HepG2 (cell line): Measurements from ENCODE around the gene LRRC27. TPM values are rescaled to one million over a fixed set of nuclear protein-coding genes. Genes with fewer than 3 reads are reported as not detected.

ENCODE experiments used
- GLI4 ChIP-seq: sonication (generic); formaldehyde crosslinking; IDR thresholded peaks from 2 replicates; pipeline ENCODE4 v1.5.1; 2020; ENCODE audit warnings: missing genetic modification reagents, mild to moderate bottlenecking, moderate library complexity, borderline replicate concordance
- HCFC1 ChIP-seq: fragments of 150-350 bp; IDR thresholded peaks from 2 replicates; pipeline ENCODE4 v1.6.1; 2014; ENCODE audit warnings: low read depth, low read length
- HHEX ChIP-seq: IDR thresholded peaks from 2 replicates; pipeline ENCODE4 v1.6.1; 2016; ENCODE audit warnings: control low read depth
- HNRNPL ChIP-seq: fragments of 200-400 bp; formaldehyde crosslinking; IDR thresholded peaks from 2 replicates; pipeline ENCODE4 v1.6.1; 2017; ENCODE audit warnings: mild to moderate bottlenecking, low read depth, low read length
- MAFG ChIP-seq: sonication (generic); formaldehyde crosslinking; IDR thresholded peaks from 2 replicates; pipeline ENCODE4 v1.5.1; 2020; ENCODE audit warnings: mild to moderate bottlenecking, missing genetic modification reagents
- MYC ChIP-seq: sonication (generic); formaldehyde crosslinking; IDR thresholded peaks from 2 replicates; pipeline ENCODE4 v1.9.0; 2021; ENCODE audit warnings: missing genetic modification reagents, borderline replicate concordance
- XRCC5 ChIP-seq: fragments of 200-400 bp; formaldehyde crosslinking; optimal IDR thresholded peaks from 2 replicates; pipeline ENCODE3; 2017; ENCODE audit warnings: mild to moderate bottlenecking, low read length
- ZBTB7B ChIP-seq: sonication (generic); formaldehyde crosslinking; IDR thresholded peaks from 2 replicates; pipeline ENCODE4 v1.4.0; 2020; ENCODE audit warnings: missing genetic modification reagents
- ZFP36L2 ChIP-seq: sonication (generic); formaldehyde crosslinking; IDR thresholded peaks from 2 replicates; pipeline ENCODE4 v1.4.0; 2020; ENCODE audit warnings: missing genetic modification reagents
- ZMYM3 ChIP-seq: sonication (generic); formaldehyde crosslinking; IDR thresholded peaks from 2 replicates; pipeline ENCODE4 v1.5.1; 2020; ENCODE audit warnings: mild to moderate bottlenecking, missing genetic modification reagents
- ZNF17 ChIP-seq: sonication (generic); formaldehyde crosslinking; IDR thresholded peaks from 2 replicates; pipeline ENCODE4 v1.5.0; 2020; ENCODE audit warnings: mild to moderate bottlenecking, missing genetic modification reagents
- ZNF256 ChIP-seq: sonication (generic); formaldehyde crosslinking; conservative IDR thresholded peaks from 2 replicates; pipeline ENCODE4 v1.4.0; 2020; ENCODE audit warnings: missing genetic modification reagents
- ZNF33A ChIP-seq: sonication (generic); formaldehyde crosslinking; IDR thresholded peaks from 2 replicates; pipeline ENCODE4 v1.5.1; 2020; ENCODE audit warnings: missing genetic modification reagents, mild to moderate bottlenecking, moderate library complexity, borderline replicate concordance
- ZNF34 ChIP-seq: sonication (generic); formaldehyde crosslinking; IDR thresholded peaks from 2 replicates; pipeline ENCODE4 v1.4.0; 2020; ENCODE audit warnings: mild to moderate bottlenecking, missing genetic modification reagents, borderline replicate concordance
- ZNF558 ChIP-seq: sonication (generic); formaldehyde crosslinking; IDR thresholded peaks from 2 replicates; pipeline ENCODE4 v1.9.0; 2022; ENCODE audit warnings: mild to moderate bottlenecking, missing genetic modification reagents, borderline replicate concordance
- ZNF768 ChIP-seq: sonication (generic); formaldehyde crosslinking; IDR thresholded peaks from 2 replicates; pipeline ENCODE4 v1.4.0; 2020; ENCODE audit warnings: missing genetic modification reagents
- polyA plus RNA-seq, 8 experiments: library from polyadenylated mRNA; depleted of rRNA in 3 of 8; stranded (reverse) in 7 of 8; unstranded in 1 of 8; fragments of >200 nt; fragmentation: Illumina TruSeq in 4 of 8; extraction: Trizol in 4 of 8; gene quantifications; 2 replicates each; pipeline versions ENCODE4 v1.2.1 to v1.2.3, GENCODE V29; 2011 to 2016; ENCODE audit warnings: low read depth in 4 of 8, missing spikeins in 1 of 8, mixed read lengths in 1 of 8; ENCODE audit not compliant: insufficient read depth in 1 of 8
- total RNA-seq, 5 experiments: library from RNA; depleted of rRNA; stranded (reverse); fragments of >200 nt; fragmentation: Illumina TruSeq; extraction: Trizol; gene quantifications; 2 replicates each; pipeline ENCODE4 v1.2.3, GENCODE V29; 2016; ENCODE audit warnings: low read depth in 1 of 5
- TF ChIP-seq, protein P1 (sequence below): IDR thresholded peaks from 2 replicates; pipeline ENCODE4 v1.6.1; 2016
- TF ChIP-seq, protein P2 (sequence below), 2 experiments: sonication (generic) in 1 of 2; formaldehyde crosslinking in 1 of 2; IDR thresholded peaks; 2 replicates each; pipeline versions ENCODE4 v1.4.0 to v1.6.1; 2016 to 2020; ENCODE audit warnings: borderline replicate concordance in 1 of 2, low read depth in 1 of 2, mild to moderate bottlenecking in 1 of 2, missing genetic modification reagents in 1 of 2
- TF ChIP-seq, protein P3 (sequence below): sonication (generic); formaldehyde crosslinking; IDR thresholded peaks from 2 replicates; pipeline ENCODE4 v1.4.0; 2020; ENCODE audit warnings: mild to moderate bottlenecking, missing genetic modification reagents
- TF ChIP-seq, protein P4 (sequence below): sonication (generic); formaldehyde crosslinking; IDR thresholded peaks from 2 replicates; pipeline ENCODE4 v1.9.0; 2022; ENCODE audit warnings: low read depth, missing genetic modification reagents

LRRC27 gene
- total and polyA plus RNA-seq, 2 of the 13 experiments (the other 11 are each of a cell fraction or from before 2014, with no cell fraction given): 4.2 to 4.6 TPM

- TF ChIP-seq ZNF17 (no peak), MYC (CRISPR knock-in tag) (peak; percentile 67; the same call in 1 of the 2 replicates), ZNF33A (CRISPR knock-in tag) (no peak), HCFC1 (peak; percentile 67), HNRNPL (no peak), ZMYM3 (CRISPR knock-in tag) (no peak; the same call in 1 of the 2 replicates), ZNF558 (no peak), HHEX (CRISPR knock-in tag) (no peak), GLI4 (CRISPR knock-in tag) (0 out of 2 replicates have a peak, but pooled peaks have one; percentile 48), XRCC5 (peak; percentile 20), ZNF768 (CRISPR knock-in tag) (peak; percentile 36), MAFG (CRISPR knock-in tag) (no peak), ZNF34 (no peak), ZNF256 (peak; percentile 82; the same call in 1 of the 2 replicates), ZFP36L2 (no peak), ZBTB7B (CRISPR knock-in tag) (no peak)
- TF ChIP-seq, protein P1, sequence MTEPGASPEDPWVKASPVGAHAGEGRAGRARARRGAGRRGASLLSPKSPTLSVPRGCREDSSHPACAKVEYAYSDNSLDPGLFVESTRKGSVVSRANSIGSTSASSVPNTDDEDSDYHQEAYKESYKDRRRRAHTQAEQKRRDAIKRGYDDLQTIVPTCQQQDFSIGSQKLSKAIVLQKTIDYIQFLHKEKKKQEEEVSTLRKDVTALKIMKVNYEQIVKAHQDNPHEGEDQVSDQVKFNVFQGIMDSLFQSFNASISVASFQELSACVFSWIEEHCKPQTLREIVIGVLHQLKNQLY (CRISPR knock-in tag): no peak; the same call in 1 of the 2 replicates
- TF ChIP-seq, protein P2, sequence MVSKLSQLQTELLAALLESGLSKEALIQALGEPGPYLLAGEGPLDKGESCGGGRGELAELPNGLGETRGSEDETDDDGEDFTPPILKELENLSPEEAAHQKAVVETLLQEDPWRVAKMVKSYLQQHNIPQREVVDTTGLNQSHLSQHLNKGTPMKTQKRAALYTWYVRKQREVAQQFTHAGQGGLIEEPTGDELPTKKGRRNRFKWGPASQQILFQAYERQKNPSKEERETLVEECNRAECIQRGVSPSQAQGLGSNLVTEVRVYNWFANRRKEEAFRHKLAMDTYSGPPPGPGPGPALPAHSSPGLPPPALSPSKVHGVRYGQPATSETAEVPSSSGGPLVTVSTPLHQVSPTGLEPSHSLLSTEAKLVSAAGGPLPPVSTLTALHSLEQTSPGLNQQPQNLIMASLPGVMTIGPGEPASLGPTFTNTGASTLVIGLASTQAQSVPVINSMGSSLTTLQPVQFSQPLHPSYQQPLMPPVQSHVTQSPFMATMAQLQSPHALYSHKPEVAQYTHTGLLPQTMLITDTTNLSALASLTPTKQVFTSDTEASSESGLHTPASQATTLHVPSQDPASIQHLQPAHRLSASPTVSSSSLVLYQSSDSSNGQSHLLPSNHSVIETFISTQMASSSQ (IDR thresholded peaks at IDR 0.05; ENCODE audit: low read depth): no peak
- TF ChIP-seq, protein P2 (CRISPR knock-in tag; IDR thresholded peaks at IDR 0.05; ENCODE audit: borderline replicate concordance): peak; percentile 60; the same call in 1 of the 2 replicates
- TF ChIP-seq, protein P3, sequence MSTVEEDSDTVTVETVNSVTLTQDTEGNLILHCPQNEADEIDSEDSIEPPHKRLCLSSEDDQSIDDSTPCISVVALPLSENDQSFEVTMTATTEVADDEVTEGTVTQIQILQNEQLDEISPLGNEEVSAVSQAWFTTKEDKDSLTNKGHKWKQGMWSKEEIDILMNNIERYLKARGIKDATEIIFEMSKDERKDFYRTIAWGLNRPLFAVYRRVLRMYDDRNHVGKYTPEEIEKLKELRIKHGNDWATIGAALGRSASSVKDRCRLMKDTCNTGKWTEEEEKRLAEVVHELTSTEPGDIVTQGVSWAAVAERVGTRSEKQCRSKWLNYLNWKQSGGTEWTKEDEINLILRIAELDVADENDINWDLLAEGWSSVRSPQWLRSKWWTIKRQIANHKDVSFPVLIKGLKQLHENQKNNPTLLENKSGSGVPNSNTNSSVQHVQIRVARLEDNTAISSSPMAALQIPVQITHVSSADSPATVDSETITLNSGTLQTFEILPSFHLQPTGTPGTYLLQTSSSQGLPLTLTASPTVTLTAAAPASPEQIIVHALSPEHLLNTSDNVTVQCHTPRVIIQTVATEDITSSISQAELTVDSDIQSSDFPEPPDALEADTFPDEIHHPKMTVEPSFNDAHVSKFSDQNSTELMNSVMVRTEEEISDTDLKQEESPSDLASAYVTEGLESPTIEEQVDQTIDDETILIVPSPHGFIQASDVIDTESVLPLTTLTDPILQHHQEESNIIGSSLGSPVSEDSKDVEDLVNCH (CRISPR knock-in tag): no peak
- TF ChIP-seq, protein P4, sequence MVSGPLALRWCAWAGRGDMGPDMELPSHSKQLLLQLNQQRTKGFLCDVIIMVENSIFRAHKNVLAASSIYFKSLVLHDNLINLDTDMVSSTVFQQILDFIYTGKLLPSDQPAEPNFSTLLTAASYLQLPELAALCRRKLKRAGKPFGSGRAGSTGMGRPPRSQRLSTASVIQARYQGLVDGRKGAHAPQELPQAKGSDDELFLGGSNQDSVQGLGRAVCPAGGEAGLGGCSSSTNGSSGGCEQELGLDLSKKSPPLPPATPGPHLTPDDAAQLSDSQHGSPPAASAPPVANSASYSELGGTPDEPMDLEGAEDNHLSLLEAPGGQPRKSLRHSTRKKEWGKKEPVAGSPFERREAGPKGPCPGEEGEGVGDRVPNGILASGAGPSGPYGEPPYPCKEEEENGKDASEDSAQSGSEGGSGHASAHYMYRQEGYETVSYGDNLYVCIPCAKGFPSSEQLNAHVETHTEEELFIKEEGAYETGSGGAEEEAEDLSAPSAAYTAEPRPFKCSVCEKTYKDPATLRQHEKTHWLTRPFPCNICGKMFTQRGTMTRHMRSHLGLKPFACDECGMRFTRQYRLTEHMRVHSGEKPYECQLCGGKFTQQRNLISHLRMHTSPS (CRISPR knock-in tag): no peak; the same call in 1 of the 2 replicates
Observed at GRCh38 chr10:132331601-132332432, at the start of gene LRRC27 (continued).
